IPS-11a (cell line): ENCODE data around the gene CNOT4.
"Not testable (repeated sequence)": the region's sequence is repeated elsewhere in the genome, so short reads cannot be mapped to it uniquely, and the experiment has no call there.

ENCODE experiments used
- H3K4me3 ChIP-seq: one replicate; pipeline ENCODE4 v1.5.1; 2013; ENCODE audit warnings: low read depth, low read length, control low read depth

Gene CNOT4

GRCh38 chr7:135366843-135367508 is 142.9 kb downstream of the CNOT4 start:
- no peak overlapping the region for H3K4me3 ChIP-seq

GRCh38 chr7:135365721-135366120 is 144.2 kb downstream of the CNOT4 start:
- no peak overlapping the region for H3K4me3 ChIP-seq

GRCh38 chr7:135364206-135364605 is 145.7 kb downstream of the CNOT4 start:
- H3K4me3 ChIP-seq: no peak overlapping the region

GRCh38 chr7:135362871-135363270 is 147.0 kb downstream of the CNOT4 start:
- no peak overlapping the region for H3K4me3 ChIP-seq

- H3K4me3 ChIP-seq: no peak overlapping the region
These were observed 148.1 kb downstream of the CNOT4 start for GRCh38 chr7:135361788-135362187.

- H3K4me3 ChIP-seq: no peak overlapping the region
These were observed 150.3 kb downstream of the CNOT4 start for GRCh38 chr7:135359615-135360014.

GRCh38 chr7:135355377-135356048 is 154.4 kb downstream of the CNOT4 start:
- no peak overlapping the region for H3K4me3 ChIP-seq

- no peak overlapping the region for H3K4me3 ChIP-seq
These were observed 156.1 kb downstream of the CNOT4 start for GRCh38 chr7:135353832-135354231.

- no peak overlapping the region for H3K4me3 ChIP-seq
These were observed 157.6 kb downstream of the CNOT4 start for GRCh38 chr7:135352285-135352684.

GRCh38 chr7:135351070-135351469 is 158.8 kb downstream of the CNOT4 start:
- not testable (repeated sequence) for H3K4me3 ChIP-seq

- H3K4me3 ChIP-seq: no peak overlapping the region
These were observed 160.2 kb downstream of the CNOT4 start for GRCh38 chr7:135349746-135350145.

GRCh38 chr7:135348493-135348892 is 161.4 kb downstream of the CNOT4 start:
- H3K4me3 ChIP-seq: no peak overlapping the region

- H3K4me3 ChIP-seq: no peak overlapping the region
These were observed 166.5 kb downstream of the CNOT4 start for GRCh38 chr7:135343361-135343760.

GRCh38 chr7:135342887-135343286 is 167.0 kb downstream of the CNOT4 start:
- no peak overlapping the region for H3K4me3 ChIP-seq

GRCh38 chr7:135341049-135341448 is 168.9 kb downstream of the CNOT4 start:
- H3K4me3 ChIP-seq: no peak overlapping the region

- no peak overlapping the region for H3K4me3 ChIP-seq
These were observed 171.8 kb downstream of the CNOT4 start for GRCh38 chr7:135337977-135338550.

- H3K4me3 ChIP-seq: no peak overlapping the region
These were observed 172.4 kb downstream of the CNOT4 start for GRCh38 chr7:135337506-135337905.

GRCh38 chr7:135335628-135336139 is 174.2 kb downstream of the CNOT4 start:
- no peak overlapping the region for H3K4me3 ChIP-seq

GRCh38 chr7:135334830-135335543 is 174.9 kb downstream of the CNOT4 start:
- H3K4me3 ChIP-seq: no peak overlapping the region

GRCh38 chr7:135333946-135334345 is 176.0 kb downstream of the CNOT4 start:
- no peak overlapping the region for H3K4me3 ChIP-seq

GRCh38 chr7:135333200-135333599 is 176.7 kb downstream of the CNOT4 start:
- H3K4me3 ChIP-seq: no peak overlapping the region
